Activated T-cell treated with anti-CD3 and anti-CD28 coated beads for 24 hours (primary cell): Measurements from ENCODE around the gene PDE1C.

Experiments
- DNase-seq: peaks from one replicate; pipeline ENCODE4 v3.0.0-alpha.2; 2020; ENCODE audit warnings: low read depth

PDE1C gene

DNA sequence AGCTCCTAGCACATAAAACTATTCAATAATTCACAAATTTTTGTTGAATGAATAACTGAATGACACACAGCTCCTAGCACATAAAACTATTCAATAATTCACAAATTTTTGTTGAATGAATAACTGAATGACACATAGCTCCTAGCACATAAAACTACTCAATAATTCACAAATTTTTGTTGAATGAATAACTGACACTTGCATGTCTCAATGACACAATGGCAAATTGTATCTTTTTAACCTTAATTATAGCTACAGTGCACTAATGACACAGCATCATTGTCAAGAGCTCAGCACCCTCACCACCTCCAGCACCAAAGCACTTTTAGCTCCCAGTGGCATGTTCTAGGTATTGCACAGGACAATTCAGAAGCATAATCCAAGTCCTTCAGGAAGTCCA lies 131.6 kb downstream of the PDE1C start:
- DNase-seq: no peak

GRCh38 chr7:31937982-31938381 lies 132.2 kb downstream of the PDE1C start:
- no peak for DNase-seq

DNA sequence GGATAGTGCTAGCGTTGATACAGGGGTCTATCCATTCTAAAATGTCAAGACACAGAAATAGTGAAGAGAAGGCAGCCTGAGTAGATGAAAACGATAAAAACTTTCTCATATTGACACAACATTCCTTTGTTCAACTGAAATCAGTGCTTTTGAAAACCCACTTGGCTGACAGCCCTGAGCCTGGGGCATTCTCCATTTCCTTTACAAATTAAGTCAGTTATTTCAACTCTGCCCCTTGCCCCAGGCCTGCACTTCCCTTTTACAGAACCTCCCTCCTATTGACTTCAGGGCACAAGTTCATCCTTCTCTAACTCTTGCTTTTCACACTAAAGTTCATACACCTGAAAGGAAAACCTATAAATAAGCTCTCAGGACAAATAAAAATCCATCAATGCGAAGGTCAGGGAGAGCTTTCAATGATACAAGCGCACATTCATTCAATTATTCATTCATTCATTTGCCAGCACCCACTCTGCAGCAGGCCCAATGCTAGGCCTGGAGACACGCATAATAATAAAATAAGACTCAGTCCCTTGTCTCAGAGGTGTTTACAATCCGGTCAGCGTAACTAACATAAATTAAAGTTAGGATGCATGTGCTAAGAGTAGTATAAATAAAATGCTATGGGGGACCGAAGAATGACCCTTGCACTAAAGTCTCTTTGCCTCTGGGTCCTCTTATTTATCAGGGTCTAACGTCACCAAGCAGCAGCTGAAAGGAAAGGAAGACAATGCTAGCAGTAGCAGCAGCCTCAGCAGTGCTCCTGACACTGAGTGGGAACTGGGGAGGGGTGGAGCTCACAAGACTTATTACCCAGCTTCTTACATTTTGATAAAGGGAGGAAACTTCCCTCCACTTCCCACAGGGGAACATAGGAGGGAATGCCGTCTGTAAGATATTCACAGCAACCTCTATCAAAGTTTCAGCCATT lies 134.8 kb downstream of the PDE1C start:
- DNase-seq: no peak

DNA sequence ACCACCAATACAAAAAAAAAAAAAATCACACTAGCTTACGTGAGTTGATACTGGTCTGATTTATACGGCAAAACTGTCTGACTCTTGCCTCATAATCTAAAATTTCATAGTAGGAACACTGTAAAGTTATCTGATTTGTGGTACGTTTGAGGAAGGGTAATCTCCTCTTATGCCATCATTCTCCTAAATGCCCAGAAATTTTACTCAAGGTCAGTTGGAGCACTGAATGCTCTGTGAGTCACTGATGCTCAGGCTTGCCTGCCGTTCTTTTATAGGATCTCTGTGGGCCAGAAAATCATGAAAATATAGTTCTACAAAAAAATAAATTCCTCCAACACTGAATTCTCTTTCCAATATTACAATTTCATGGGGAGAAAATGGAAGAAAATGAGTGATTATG lies 135.7 kb downstream of the PDE1C start:
- no peak for DNase-seq

DNA sequence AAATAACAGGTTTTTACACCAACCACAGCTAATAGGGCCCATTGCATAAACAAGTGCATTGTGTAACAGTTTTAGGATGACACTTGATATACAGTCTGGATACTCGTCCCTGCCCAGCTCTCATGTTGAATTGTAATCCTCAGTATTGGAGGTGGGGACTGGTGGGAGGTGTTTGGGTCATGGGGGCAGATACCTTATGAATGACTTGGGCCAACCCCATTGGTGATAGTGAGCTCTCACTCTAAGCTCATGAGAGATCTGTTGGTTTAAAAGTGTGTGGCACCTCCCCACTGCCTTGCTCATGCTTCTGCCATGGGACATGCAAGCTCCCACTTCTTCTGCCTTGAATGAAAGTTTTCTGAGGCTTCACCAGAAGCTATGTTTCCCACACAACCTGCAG lies 136.7 kb downstream of the PDE1C start:
- no peak for DNase-seq

DNA sequence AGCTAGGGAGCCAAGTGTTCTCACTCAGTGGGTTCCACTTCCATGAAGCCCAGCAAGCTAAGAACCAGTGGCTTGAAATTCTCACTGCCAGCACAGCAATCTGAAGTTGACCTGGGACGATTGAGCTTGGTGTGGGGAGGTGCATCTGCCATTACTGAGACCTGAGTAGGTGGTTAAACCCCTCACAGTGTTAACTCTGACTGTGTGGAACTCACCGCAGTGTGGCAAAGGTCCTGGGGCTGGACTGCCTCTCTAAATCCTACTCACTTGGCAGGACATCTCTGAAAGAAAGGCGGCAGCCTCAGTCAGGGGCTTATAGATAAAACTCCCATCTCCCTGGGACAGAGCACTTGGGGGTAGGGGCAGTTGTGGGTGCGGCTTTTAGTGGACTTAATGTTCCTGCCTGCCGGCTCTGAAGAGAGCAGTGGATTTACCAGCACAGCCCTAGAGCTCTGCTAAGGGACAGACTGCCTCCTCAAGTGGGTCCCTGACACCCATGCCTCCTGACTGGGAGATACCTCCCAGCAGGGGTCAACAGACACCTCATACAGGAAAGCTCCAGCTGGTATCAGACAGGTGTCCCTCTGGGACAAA lies 143.1 kb downstream of the PDE1C start:
- no peak for DNase-seq

GRCh38 chr7:31925753-31926454 lies 144.3 kb downstream of the PDE1C start:
- no peak for DNase-seq

GRCh38 chr7:31924251-31924650 lies 146.0 kb downstream of the PDE1C start:
- DNase-seq: no peak

GRCh38 chr7:31922848-31923247 lies 147.4 kb downstream of the PDE1C start:
- DNase-seq: no peak

DNA sequence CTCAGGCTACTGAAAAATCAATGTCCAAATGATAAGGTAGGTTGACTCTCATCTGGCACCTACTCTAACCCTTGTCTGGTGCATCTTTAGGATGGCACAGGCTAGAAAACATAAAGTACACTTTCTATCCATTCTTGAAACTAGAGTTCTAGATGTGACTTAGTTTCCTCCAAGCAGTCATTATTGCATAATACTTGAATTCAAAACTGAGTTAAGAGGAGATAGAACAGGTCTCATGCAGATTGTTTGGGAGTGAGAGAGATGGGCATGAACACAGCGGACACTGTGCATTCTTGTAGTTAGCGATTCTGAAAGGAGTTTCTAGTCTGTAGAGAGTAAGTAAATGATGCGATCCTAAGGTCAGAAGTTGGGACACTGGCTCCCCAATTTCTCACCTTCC lies 149.2 kb downstream of the PDE1C start:
- DNase-seq: no peak

GRCh38 chr7:31919678-31920369 lies 150.4 kb downstream of the PDE1C start:
- DNase-seq: no peak

- DNase-seq: no peak
Measured at GRCh38 chr7:31918706-31919393, 151.4 kb downstream of the PDE1C start.

- DNase-seq: no peak
Measured at GRCh38 chr7:31917256-31917655, 153.0 kb downstream of the PDE1C start.

DNA sequence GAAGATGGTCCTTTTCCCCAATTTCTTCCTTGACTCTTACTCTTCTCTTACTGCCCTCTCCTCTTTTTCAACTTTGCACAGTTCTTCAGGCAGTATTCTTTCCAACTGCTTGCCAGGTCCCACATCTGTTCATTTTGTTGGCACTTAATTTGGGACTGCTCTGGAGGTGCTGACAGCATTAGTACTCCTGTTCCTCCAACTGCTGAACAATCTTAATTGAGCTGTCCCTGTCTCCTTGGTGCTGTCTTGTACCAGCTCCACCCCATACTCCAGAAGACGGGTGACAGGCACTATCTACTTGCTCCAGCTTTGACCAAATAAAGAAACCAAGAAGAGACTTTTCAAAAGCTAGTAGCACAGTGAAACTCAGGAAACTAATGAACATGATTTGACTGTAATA lies 160.0 kb downstream of the PDE1C start:
- DNase-seq: no peak

GRCh38 chr7:31906479-31907171 lies 163.6 kb downstream of the PDE1C start:
- no peak for DNase-seq

- no peak for DNase-seq
Measured at GRCh38 chr7:31903962-31904361, 166.2 kb downstream of the PDE1C start.

GRCh38 chr7:31899356-31899927 lies 170.8 kb downstream of the PDE1C start:
- no peak for DNase-seq

DNA sequence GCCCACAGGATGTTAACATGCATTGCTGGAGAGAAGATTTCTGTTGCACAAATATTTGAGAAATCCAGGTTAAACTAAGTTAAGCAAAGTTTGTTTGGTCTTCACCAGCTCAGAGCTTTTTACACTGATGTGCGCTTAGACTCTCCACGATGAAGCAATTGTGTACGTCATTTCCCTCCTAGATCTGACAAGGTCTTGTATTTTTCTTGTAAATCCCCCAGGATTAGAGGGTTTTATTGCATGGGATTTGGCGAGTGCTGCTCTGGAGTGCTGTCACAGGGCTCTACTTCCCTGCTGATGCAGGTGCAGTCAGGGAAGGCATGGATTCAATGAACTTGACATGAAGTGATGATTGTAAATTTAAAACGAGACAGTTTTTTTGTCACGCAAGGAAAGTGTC lies 173.3 kb downstream of the PDE1C start:
- DNase-seq: no peak

GRCh38 chr7:31894308-31894707 lies 175.9 kb downstream of the PDE1C start:
- DNase-seq: no peak

- DNase-seq: no peak
Measured at GRCh38 chr7:31893365-31893764, 176.8 kb downstream of the PDE1C start.
